ENCODE measurements around the gene RLF.
A peak's percentile ranks its signal among the peaks of the same experiment; 100 is the strongest.

Gene RLF

GRCh38 chr1:40232444-40232843 lies 71.3 kb downstream of the RLF start:
- no peak for DNase-seq (ENCODE audit: low spot score)

GRCh38 chr1:40239626-40240025 lies 78.4 kb downstream of the RLF start:
- no peak for DNase-seq (ENCODE audit: low spot score)

GRCh38 chr1:40240390-40240789 lies 79.2 kb downstream of the RLF start:
- no peak for DNase-seq (ENCODE audit: low spot score)

GRCh38 chr1:40241362-40241761 lies 80.2 kb downstream of the RLF start:
- DNase-seq (ENCODE audit: low spot score) = no peak

GRCh38 chr1:40243351-40243750 lies 82.2 kb downstream of the RLF start:
- DNase-seq (ENCODE audit: low spot score) = no peak

GRCh38 chr1:40244138-40244744 lies 83.1 kb downstream of the RLF start:
- no peak for DNase-seq (ENCODE audit: low spot score)

GRCh38 chr1:40245686-40246085 lies 84.5 kb downstream of the RLF start:
- no peak for DNase-seq (ENCODE audit: low spot score)

GRCh38 chr1:40247655-40248054 lies 86.5 kb downstream of the RLF start, which contains the start of gene TMCO2:
TSS of gene TMCO2 (plus strand) at chr1:40247937. CDS start at chr1:40247994, 57 bp downstream.
- no peak for DNase-seq (ENCODE audit: low spot score)

GRCh38 chr1:40248412-40248811 lies 87.2 kb downstream of the RLF start:
- DNase-seq (ENCODE audit: low spot score) = no peak

- no peak for DNase-seq (ENCODE audit: low spot score)
Measured at GRCh38 chr1:40251456-40251855, 90.3 kb downstream of the RLF start.

GRCh38 chr1:40252601-40253000 lies 91.4 kb downstream of the RLF start:
- no peak for DNase-seq (ENCODE audit: low spot score)

GRCh38 chr1:40255231-40255630 lies 94.0 kb downstream of the RLF start:
- no peak for DNase-seq (ENCODE audit: low spot score)

GRCh38 chr1:40256401-40257084 lies 95.4 kb downstream of the RLF start:
- DNase-seq (ENCODE audit: low spot score) = no peak

- no peak for DNase-seq (ENCODE audit: low spot score)
Measured at GRCh38 chr1:40257313-40257687, 96.1 kb downstream of the RLF start.

- peak; percentile 98 for DNase-seq (ENCODE audit: low spot score)
Measured at GRCh38 chr1:40257688-40258444, 96.7 kb downstream of the RLF start, which contains the start of gene ZMPSTE24. TSS of gene ZMPSTE24 (plus strand) at chr1:40258236. CDS start at chr1:40258272, 36 bp downstream.

- DNase-seq (ENCODE audit: low spot score) = no peak
Measured at GRCh38 chr1:40258445-40258769, 97.2 kb downstream of the RLF start.

GRCh38 chr1:40264354-40264781 lies 103.2 kb downstream of the RLF start:
- DNase-seq (ENCODE audit: low spot score) = no peak

GRCh38 chr1:40265298-40265697 lies 104.1 kb downstream of the RLF start:
- DNase-seq (ENCODE audit: low spot score) = no peak

GRCh38 chr1:40265919-40266318 lies 104.7 kb downstream of the RLF start:
- DNase-seq (ENCODE audit: low spot score) = no peak

GRCh38 chr1:40266786-40267535 lies 105.8 kb downstream of the RLF start:
- no peak for DNase-seq (ENCODE audit: low spot score)

- no peak for DNase-seq (ENCODE audit: low spot score)
Measured at GRCh38 chr1:40267767-40268187, 106.6 kb downstream of the RLF start.

GRCh38 chr1:40268211-40268610 lies 107.0 kb downstream of the RLF start:
- no peak for DNase-seq (ENCODE audit: low spot score)

All from ecto neural progenitor cell (in vitro differentiated cells).